HL-60 (cell line): ENCODE measurements around the gene CCDC85C.

Experiments
- DNase-seq, 2 experiments: peaks; one replicate each; pipeline ENCODE4 v3.0.0-alpha.2; 2010 to 2020; ENCODE audit warnings: low read depth in 1 of 2, low spot score in 1 of 2
- H3K27ac ChIP-seq: fragments of 250-450 bp; sonication (Bioruptor Pico); replicated peaks from 2 replicates; pipeline ENCODE4 v1.5.1; 2020; ENCODE audit warnings: mild to moderate bottlenecking, moderate library complexity
- H3K27me3 ChIP-seq: fragments of 250-450 bp; sonication (Bioruptor Pico); 2 replicates; pipeline ENCODE4 v1.5.1; 2021; ENCODE audit warnings: mild to moderate bottlenecking, moderate library complexity; ENCODE audit not compliant: insufficient read depth, poor library complexity, severe bottlenecking
- H3K4me3 ChIP-seq: replicated peaks from 2 replicates; pipeline ENCODE4 v1.5.1; 2011; ENCODE audit warnings: mild to moderate bottlenecking, control low read depth, low read length; ENCODE audit not compliant: insufficient read depth
- CTCF ChIP-seq: IDR thresholded peaks from one replicate; pipeline ENCODE4 v1.5.1; 2011; ENCODE audit warnings: low read length, control low read depth, inconsistent platforms; ENCODE audit not compliant: insufficient read depth
- GABPA ChIP-seq: IDR thresholded peaks from 2 replicates; pipeline ENCODE4 v1.6.1; 2012; ENCODE audit warnings: low read depth
- POLR2AphosphoS5 ChIP-seq: IDR thresholded peaks from 2 replicates; pipeline ENCODE4 v1.6.1; 2012; ENCODE audit warnings: low read depth
- REST ChIP-seq: IDR thresholded peaks from 2 replicates; pipeline ENCODE4 v1.6.1; 2012; ENCODE audit warnings: low read depth; ENCODE audit not compliant: insufficient replicate concordance
- SPI1 ChIP-seq: IDR thresholded peaks from 2 replicates; pipeline ENCODE4 v1.6.1; 2012; ENCODE audit warnings: low read depth, mild to moderate bottlenecking, borderline replicate concordance

The CCDC85C gene

GRCh38 chr14:99550387-99550992 lies 53.5 kb downstream of the CCDC85C start:
- Histone ChIP-seq H3K27ac (no peak overlapping the region), H3K4me3 (no peak overlapping the region), H3K27me3 (no peaks in the 10 kb centered on the region)
- TF ChIP-seq SPI1: no peak
- no peak for TF ChIP-seq REST
- no peak for TF ChIP-seq CTCF
- no peak for TF ChIP-seq POLR2AphosphoS5
- TF ChIP-seq GABPA: no peak
- DNase-seq: no peak

DNA sequence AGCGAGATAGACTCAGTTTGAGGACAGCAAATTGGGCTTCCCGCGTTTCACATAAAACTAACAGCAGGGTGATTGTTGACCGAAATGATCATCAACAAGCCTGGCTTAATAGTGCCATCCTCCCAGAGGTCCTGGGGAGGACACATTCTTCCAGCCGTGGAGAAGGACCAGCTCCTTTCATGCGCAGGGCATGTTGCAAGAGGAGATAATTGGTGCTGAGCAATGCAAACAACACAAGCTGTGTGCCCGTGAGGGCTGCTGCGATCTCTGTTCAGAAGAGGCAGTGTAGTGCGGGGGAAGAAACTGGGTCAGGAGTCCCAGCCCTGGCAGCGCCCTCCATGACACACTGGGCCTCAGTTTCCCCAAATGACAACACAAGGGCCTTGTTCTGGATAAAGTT lies 54.3 kb downstream of the CCDC85C start:
- Histone ChIP-seq H3K27me3 (no peaks in the 10 kb centered on the region), H3K27ac (no peak overlapping the region), H3K4me3 (no peak overlapping the region)
- no peak for DNase-seq
- no peak for TF ChIP-seq SPI1
- TF ChIP-seq REST: no peak
- TF ChIP-seq CTCF: no peak
- no peak for TF ChIP-seq POLR2AphosphoS5
- no peak for TF ChIP-seq GABPA

DNA sequence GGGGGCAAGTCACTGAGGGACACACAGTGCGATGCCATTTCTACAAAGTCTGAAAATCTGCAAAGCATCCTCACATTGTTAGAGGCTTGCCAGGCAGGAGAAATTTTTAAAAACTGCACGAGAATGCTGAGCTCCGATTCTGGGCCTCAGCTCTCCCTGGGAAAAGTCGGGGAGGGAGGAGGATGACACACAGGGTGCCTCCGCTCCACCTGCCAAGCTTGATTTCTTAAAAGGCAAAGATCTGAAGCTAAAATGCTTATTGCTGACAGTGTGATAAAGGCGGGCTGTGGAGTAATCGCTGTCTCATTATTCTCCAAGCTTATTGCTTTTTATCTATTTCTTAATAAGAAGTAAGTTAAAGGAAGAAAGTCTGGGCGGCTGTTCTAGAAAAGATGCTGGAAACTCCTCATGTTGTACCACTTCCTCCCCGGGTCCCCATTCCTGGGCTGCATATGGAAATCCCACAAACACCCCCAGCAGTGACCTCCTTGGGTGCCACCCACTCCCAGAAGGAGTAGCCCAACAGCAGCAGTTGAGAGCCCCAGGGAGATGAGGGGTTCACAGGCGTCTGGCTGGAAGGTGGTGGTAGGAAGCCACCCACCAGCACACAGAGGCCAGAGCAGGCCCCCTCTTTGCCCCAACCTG lies 55.0 kb downstream of the CCDC85C start:
- H3K27ac ChIP-seq: no peak overlapping the region

More for the DNA sequence above, 55.0 kb downstream of the CCDC85C start:
- no peak for DNase-seq
- TF ChIP-seq SPI1 (no peak), POLR2AphosphoS5 (no peak), GABPA (no peak), CTCF (no peak), REST (no peak)
- H3K27me3 ChIP-seq: no peaks in the 10 kb centered on the region
- H3K4me3 ChIP-seq: no peak overlapping the region
